Brain microvascular endothelial cell (primary cell): ENCODE measurements around the gene RPL36A.

Source experiments
- DNase-seq: peaks from one replicate; pipeline ENCODE4 v3.0.0-alpha.2; 2020
- H3K27ac ChIP-seq: fragments of 250-450 bp; sonication (Bioruptor Pico); 2 replicates; pipeline ENCODE4 v1.5.1; 2020; ENCODE audit warnings: mild to moderate bottlenecking, moderate library complexity
- H3K27me3 ChIP-seq: fragments of 250-450 bp; sonication (Bioruptor Pico); replicated peaks from 2 replicates; pipeline ENCODE4 v1.5.1; 2020; ENCODE audit warnings: mild to moderate bottlenecking
- H3K36me3 ChIP-seq: fragments of 250-450 bp; sonication (Bioruptor Pico); replicated peaks from 2 replicates; pipeline ENCODE4 v1.5.1; 2020; ENCODE audit warnings: mild to moderate bottlenecking
- H3K4me3 ChIP-seq: 2 replicates; pipeline ENCODE4 v1.5.1; 2011; ENCODE audit warnings: low read depth, mild to moderate bottlenecking, control low read depth, low read length, moderate library complexity
- in situ Hi-C: cut with HindIII; loops from 2 replicates; pipeline ENCODE4 v1.10.0; 2017; ENCODE audit warnings: low sequenced_read_pairs, low pct_ligation_motif_present
- TF ChIP-seq, protein P1 (sequence below): IDR thresholded peaks from 2 replicates; pipeline ENCODE4 v1.5.1; 2011; ENCODE audit warnings: low read depth, mild to moderate bottlenecking, moderate library complexity, low read length, control low read depth, inconsistent platforms; ENCODE audit errors: missing control alignments

Gene RPL36A

DNA sequence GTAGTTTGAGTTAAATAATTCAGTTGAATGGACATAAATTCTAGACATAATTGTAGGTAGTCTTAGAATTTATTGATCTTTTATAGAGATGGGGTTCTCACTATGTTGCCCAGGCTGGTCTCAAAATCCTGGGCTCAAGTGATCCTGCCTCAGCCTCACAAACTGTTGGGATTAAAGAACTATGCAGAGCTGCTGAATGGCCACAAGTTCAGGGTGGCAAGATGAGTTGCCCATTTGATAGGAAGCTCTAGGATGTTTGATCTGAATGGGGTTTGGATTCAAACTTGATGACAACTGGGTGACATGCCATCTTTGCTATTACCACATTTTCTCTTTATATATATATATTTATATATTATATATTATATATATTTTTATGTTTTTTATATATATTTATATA, 3.6 kb downstream of the RPL36A start:
- H3K27ac ChIP-seq = no peak overlapping the region
- TF ChIP-seq, protein P1, sequence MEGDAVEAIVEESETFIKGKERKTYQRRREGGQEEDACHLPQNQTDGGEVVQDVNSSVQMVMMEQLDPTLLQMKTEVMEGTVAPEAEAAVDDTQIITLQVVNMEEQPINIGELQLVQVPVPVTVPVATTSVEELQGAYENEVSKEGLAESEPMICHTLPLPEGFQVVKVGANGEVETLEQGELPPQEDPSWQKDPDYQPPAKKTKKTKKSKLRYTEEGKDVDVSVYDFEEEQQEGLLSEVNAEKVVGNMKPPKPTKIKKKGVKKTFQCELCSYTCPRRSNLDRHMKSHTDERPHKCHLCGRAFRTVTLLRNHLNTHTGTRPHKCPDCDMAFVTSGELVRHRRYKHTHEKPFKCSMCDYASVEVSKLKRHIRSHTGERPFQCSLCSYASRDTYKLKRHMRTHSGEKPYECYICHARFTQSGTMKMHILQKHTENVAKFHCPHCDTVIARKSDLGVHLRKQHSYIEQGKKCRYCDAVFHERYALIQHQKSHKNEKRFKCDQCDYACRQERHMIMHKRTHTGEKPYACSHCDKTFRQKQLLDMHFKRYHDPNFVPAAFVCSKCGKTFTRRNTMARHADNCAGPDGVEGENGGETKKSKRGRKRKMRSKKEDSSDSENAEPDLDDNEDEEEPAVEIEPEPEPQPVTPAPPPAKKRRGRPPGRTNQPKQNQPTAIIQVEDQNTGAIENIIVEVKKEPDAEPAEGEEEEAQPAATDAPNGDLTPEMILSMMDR = no peak
- no peak for DNase-seq
- H3K4me3 ChIP-seq = no peak overlapping the region
- in situ Hi-C loops = no loop called here
- no peaks in the 10 kb centered on the region for H3K27me3 ChIP-seq
- peaks cover 27% of the 10 kb centered on the region for H3K36me3 ChIP-seq

DNA sequence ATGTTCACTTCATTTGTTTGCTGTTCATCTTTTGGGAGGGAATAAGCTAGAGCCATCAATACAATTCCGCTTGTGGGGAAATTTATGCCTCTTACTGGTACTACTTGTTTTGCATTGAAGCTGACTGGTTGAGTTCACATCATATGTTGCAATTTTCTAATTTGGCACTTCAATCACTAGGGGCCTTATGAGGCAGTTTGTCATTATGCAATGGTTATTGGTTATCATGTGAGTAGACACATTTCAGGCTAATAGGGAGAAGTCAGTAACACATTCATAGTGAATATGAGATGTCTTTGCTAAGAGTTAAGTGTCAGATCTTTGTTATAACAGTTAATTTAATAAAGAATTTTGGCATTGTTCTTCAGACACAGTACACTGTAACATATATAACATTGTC, 5.0 kb downstream of the RPL36A start:
- TF ChIP-seq, protein P1 = no peak
- H3K4me3 ChIP-seq = no peak overlapping the region

DNA sequence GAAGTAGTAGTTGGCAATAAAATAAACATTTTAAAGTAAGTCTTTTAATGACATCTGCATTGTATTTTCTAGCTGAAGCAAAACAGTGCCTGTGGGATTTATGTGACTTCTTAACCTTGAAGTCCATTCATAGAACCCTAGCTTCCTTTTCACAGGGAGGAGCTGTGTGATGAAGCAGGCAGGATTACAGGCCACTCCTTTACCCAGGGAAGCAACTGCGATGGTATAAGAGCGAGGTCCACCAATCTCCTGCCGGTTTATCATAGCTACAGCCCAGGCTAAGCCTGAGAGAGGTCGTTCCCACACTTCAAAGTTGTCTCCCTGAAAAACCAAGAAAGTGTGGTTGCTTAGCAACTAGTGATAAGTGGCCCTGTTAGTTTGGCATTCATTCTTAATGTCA, 7.0 kb downstream of the RPL36A start:
- H3K36me3 ChIP-seq = peaks cover 17% of the 10 kb centered on the region
- in situ Hi-C loops = no loop called here
- H3K27me3 ChIP-seq = no peaks in the 10 kb centered on the region
- peak; percentile 56 for DNase-seq
- H3K27ac ChIP-seq = peak overlapping the region; percentile 60
- H3K4me3 ChIP-seq = no peak overlapping the region
- TF ChIP-seq, protein P1 = no peak

More for the DNA sequence above, 5.0 kb downstream of the RPL36A start:
- Histone ChIP-seq H3K27me3 (no peaks in the 10 kb centered on the region), H3K36me3 (peaks cover 30% of the 10 kb centered on the region), H3K27ac (no peak overlapping the region)
- DNase-seq = no peak
- in situ Hi-C loops = no loop called here

DNA sequence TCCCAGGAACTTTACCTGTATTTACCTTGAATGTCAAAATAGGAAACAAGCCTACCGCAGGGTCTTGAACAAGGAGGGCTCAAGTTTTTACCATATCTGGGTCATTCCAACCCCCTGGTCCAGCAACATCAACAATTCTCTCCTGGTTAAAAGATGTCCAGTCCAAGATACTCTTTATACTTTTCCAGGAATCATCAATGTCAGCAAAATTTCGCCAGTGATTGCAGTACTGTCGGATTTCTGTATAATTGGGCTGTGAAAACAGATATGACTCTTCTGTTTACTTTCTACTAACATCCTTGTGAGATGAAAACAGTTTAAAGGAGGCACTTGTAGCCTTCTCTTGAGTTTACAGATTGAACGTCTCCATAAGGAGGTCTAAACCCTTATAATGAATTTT, 7.9 kb downstream of the RPL36A start:
- TF ChIP-seq, protein P1 = no peak
- in situ Hi-C loops = no loop called here
- Histone ChIP-seq H3K36me3 (peaks cover 12% of the 10 kb centered on the region), H3K27me3 (no peaks in the 10 kb centered on the region), H3K4me3 (no peak overlapping the region), H3K27ac (no peak overlapping the region)
- DNase-seq = no peak

DNA sequence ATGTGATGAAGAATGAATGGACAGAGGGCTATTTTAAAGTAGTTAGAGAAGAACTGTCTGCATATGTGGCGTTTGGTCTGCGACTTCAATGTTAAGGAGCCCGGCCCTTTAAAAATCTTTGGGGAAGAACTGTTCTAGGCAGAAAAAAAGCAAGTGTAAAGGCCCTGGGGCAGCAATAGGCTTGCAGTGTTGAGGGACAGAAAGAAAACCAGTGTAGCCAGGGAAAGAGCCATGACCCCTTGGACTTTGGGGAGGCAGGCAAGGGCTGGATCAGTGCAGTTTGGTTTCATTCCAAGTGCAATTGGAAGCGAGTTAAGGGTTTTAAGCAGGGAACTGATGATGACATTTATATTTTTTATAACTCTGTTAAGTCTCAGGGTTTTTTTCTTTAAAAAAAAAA, 9.0 kb downstream of the RPL36A start:
- TF ChIP-seq, protein P1 = no peak
- peaks cover 12% of the 10 kb centered on the region for H3K36me3 ChIP-seq
- in situ Hi-C loops = no loop called here

DNA sequence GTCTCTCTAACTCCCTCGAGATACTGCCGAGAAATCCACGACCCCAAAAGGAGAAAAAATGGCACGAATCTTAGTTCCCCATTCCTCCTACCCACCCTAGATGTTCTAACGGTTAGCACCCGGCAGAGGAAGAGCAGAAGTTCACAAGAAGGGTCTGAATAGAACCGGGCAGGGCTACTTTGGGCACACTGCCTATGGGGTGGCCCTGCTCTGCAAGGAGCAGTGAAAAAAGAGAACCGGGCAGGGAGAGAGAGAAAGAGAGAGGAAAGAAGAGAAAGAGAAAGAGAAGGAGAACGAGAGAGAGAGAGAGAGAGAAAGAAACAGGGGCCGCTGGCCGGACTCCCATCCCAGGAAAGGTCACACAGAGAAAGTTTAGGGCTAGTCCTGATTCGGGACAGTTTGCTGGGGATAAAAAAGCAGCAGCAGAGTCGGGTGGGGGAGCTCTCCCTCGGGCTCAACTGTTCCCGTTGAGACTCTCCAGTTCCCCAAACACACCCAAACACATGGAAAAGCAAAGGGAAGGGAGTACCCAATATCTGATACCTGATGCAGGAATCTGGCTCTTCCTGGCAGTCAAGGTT, 16.4 kb downstream of the RPL36A start:
- no peak for DNase-seq
- H3K36me3 ChIP-seq = peaks cover 2% of the 10 kb centered on the region
- TF ChIP-seq, protein P1 = no peak
- H3K27ac ChIP-seq = peak overlapping the region; percentile 61
- in situ Hi-C loops = no loop called here
- no peaks in the 10 kb centered on the region for H3K27me3 ChIP-seq
- H3K4me3 ChIP-seq = peak overlapping the region; percentile 82

More for the DNA sequence above, 9.0 kb downstream of the RPL36A start:
- H3K27me3 ChIP-seq = no peaks in the 10 kb centered on the region
- H3K4me3 ChIP-seq = no peak overlapping the region
- DNase-seq = no peak
- no peak overlapping the region for H3K27ac ChIP-seq
